ENCODE measurements around the gene ABI2. TPM values are rescaled to one million over a fixed set of nuclear protein-coding genes. Genes with fewer than 3 reads are reported as not detected.

Gene ABI2
- total and polyA plus RNA-seq, 4 donors: 11.7 to 68.1 (median 26.3) TPM

GRCh38 chr2:203328760-203329540 lies 756 bp downstream of the ABI2 start:
- no peak for TF ChIP-seq CTCF (IDR thresholded peaks at IDR 0.05; ENCODE audit: control extremely low read depth, extremely low read depth)
- H3K9me3 ChIP-seq (ENCODE audit: control insufficient read depth in 4 of 4, insufficient read depth in 3 of 4, low read length in 3 of 4): no peaks in the 10 kb centered on the region
- WGBS, 2 donors: 2% methylated on average over 31 of the region's 31 CpGs
- DNase-seq (peak; percentile 58 to 66 (median 60)), ATAC-seq (ENCODE audit: insufficient read depth, low FRiP score) (peak; percentile 78)
- peaks cover 0 to 20% (median 4%) of the 10 kb centered on the region in 5 donors for H3K4me1 ChIP-seq (ENCODE audit: control insufficient read depth in 5 of 5, insufficient read depth in 5 of 5, low read length in 5 of 5)
- peak overlapping the region; percentile 86 to 95 for H3K27ac ChIP-seq (ENCODE audit: low read depth in 1 of 2, low read length in 1 of 2)
- peak overlapping the region; percentile 68 to 90 for H3K9ac ChIP-seq (ENCODE audit: insufficient read depth in 1 of 2, low read length in 2 of 2)
- H3K4me3 ChIP-seq: peak overlapping the region; percentile 98
- no peaks in the 10 kb centered on the region for H3K36me3 ChIP-seq (ENCODE audit: control insufficient read depth in 4 of 4, insufficient read depth in 4 of 4, low read length in 4 of 4)
- H3K27me3 ChIP-seq (ENCODE audit: control insufficient read depth in 3 of 3, insufficient read depth in 3 of 3, low read length in 2 of 3): no peaks in the 10 kb centered on the region

- ATAC-seq (ENCODE audit: insufficient read depth, low FRiP score) (no peak), DNase-seq (peak in 2 of 3 donors; percentile 27 to 37)
- no peaks in the 10 kb centered on the region for H3K27me3 ChIP-seq (ENCODE audit: control insufficient read depth in 3 of 3, insufficient read depth in 3 of 3, low read length in 2 of 3)
- H3K4me1 ChIP-seq (ENCODE audit: control insufficient read depth in 5 of 5, insufficient read depth in 5 of 5, low read length in 5 of 5): peaks cover 0 to 20% (median 4%) of the 10 kb centered on the region in 5 donors
- no peak for TF ChIP-seq CTCF (IDR thresholded peaks at IDR 0.05; ENCODE audit: control extremely low read depth, extremely low read depth)
- no peak overlapping the region for H3K9ac ChIP-seq (ENCODE audit: insufficient read depth in 1 of 2, low read length in 2 of 2)
- H3K36me3 ChIP-seq (ENCODE audit: control insufficient read depth in 4 of 4, insufficient read depth in 4 of 4, low read length in 4 of 4): no peaks in the 10 kb centered on the region
- H3K27ac ChIP-seq (ENCODE audit: low read depth in 1 of 2, low read length in 1 of 2): no peak overlapping the region
- no peaks in the 10 kb centered on the region for H3K9me3 ChIP-seq (ENCODE audit: control insufficient read depth in 4 of 4, insufficient read depth in 3 of 4, low read length in 3 of 4)
- no peak overlapping the region for H3K4me3 ChIP-seq
These were observed 2.2 kb downstream of the ABI2 start for GRCh38 chr2:203330434-203330833.

- no peak overlapping the region for H3K9ac ChIP-seq (ENCODE audit: insufficient read depth in 1 of 2, low read length in 2 of 2)
- TF ChIP-seq CTCF (IDR thresholded peaks at IDR 0.05; ENCODE audit: control extremely low read depth, extremely low read depth): no peak
- H3K36me3 ChIP-seq (ENCODE audit: control insufficient read depth in 4 of 4, insufficient read depth in 4 of 4, low read length in 4 of 4): no peaks in the 10 kb centered on the region
- peaks cover 0 to 24% (median 2%) of the 10 kb centered on the region in 5 donors for H3K4me1 ChIP-seq (ENCODE audit: control insufficient read depth in 5 of 5, insufficient read depth in 5 of 5, low read length in 5 of 5)
- ATAC-seq (ENCODE audit: insufficient read depth, low FRiP score): no peak
- H3K4me3 ChIP-seq: no peak overlapping the region
- WGBS, 2 donors: 88 to 94% methylated on average over 4 of the region's 4 CpGs
- H3K27me3 ChIP-seq (ENCODE audit: control insufficient read depth in 3 of 3, insufficient read depth in 3 of 3, low read length in 2 of 3): no peaks in the 10 kb centered on the region
- DNase-seq: no peak
- no peak overlapping the region for H3K27ac ChIP-seq (ENCODE audit: low read depth in 1 of 2, low read length in 1 of 2)
- H3K9me3 ChIP-seq (ENCODE audit: control insufficient read depth in 4 of 4, insufficient read depth in 3 of 4, low read length in 3 of 4): no peaks in the 10 kb centered on the region
These were observed 10.1 kb downstream of the ABI2 start for GRCh38 chr2:203338322-203338721.
